ENCODE measurements around the gene IMPDH1. TPM values are rescaled to one million over a fixed set of nuclear protein-coding genes. Genes with fewer than 3 reads are reported as not detected.

IMPDH1 gene
- total RNA-seq, 1 donor from 2014 or later, result 3.5 TPM

DNA sequence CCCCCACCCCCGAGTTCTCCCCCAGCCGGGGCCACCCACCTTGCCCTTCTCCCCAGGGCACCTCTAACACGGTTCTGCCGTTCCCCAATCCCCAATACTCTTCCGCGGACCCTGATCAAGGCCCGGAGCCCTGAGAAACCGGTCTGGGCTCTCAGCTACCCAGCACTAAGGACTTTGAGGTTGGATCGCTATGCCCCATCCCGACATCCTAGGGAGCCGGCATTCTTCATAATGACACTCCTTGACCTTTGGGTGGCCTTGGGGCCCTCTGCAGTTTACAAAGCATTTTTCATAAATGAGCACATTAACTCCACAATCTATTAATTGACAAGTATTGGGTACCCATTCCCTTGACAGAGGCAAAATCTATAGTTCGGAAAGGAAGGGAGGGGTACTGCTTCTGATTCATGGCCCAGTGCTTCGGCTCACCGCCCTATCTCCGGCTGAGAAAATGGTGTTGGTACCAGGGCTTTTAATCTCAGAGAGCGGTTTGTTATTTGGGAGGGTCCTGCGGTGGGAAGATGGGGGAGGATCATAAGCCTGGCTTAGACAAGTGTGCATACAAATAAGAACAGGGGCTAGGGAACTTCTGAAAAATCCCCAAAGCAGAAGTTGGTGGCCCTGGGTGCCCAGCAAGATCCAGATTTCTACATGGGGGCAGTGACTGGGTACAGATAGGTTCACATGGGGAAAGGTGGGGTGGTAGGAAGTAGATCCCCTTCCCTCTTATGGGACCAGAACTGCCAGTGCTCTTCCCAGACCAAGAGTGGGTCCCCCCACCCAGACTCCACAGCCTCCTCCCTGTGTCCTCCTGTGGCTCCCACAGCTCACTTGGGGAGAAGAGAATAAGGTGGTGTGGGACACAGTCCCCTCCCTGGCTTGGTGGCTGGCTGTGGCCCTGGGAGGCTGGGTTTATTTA is 3.2 kb downstream of the IMPDH1 start:
- ATAC-seq, result no peak

GRCh38 chr7:128405471-128406313 is 4.1 kb downstream of the IMPDH1 start:
- no peak for DNase-seq (ENCODE audit: low spot score)
- no peak for ATAC-seq

More for the DNA sequence above, 3.2 kb downstream of the IMPDH1 start:
- no peak for DNase-seq (ENCODE audit: low spot score)

GRCh38 chr7:128404886-128405470 is 4.8 kb downstream of the IMPDH1 start:
- DNase-seq (ENCODE audit: low spot score) (no peak), ATAC-seq (no peak)

DNA sequence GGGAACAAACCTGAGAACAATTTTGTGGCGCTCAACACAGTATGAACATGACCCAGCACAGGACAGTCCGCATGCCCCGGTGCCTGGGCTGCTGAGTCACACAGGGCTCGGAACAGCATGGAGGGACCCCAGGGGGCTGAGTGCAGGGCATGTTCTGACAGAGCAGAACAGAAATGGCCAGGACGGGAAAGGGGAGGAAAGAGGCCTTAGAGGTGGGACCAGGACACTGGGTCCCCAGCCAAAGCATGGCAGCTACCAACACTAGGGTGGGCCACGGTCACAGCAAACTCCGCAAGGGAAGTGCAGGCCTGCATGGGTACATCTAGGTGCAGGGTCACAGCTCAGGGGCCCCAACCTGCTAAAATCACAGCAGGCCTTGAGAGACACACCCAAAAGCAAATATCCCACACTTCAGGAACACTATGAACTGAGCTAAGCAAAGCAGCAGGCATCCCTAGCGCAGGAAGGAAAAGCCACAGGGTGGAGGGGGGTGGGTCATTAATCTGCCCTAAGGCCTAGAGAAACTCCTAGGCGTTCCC is 5.6 kb downstream of the IMPDH1 start:
- ATAC-seq (no peak), DNase-seq (ENCODE audit: low spot score) (no peak)

DNA sequence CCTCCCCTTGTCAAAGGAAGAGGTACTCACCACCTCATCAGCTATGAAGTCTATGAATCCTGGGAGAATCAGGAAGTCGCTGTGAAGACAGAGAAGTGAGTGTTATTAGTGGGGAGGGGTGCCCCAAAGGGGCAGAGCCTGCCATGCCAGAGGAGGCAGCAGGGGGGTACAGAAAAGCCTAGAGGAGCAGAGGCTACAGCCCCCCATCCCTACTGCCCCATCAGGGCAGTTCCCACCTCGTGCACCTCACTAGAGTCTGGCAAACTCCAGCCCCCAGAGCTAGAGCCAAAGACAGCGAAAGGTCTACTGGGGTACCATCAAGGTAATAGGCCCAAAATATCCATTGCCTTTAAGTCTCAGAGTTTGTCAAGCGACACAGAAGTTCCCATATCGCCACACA is 6.1 kb downstream of the IMPDH1 start:
- ATAC-seq (no peak), DNase-seq (ENCODE audit: low spot score) (no peak)

GRCh38 chr7:128402356-128402755 is 7.4 kb downstream of the IMPDH1 start:
- no peak for DNase-seq (ENCODE audit: low spot score)
- ATAC-seq, result no peak

- ATAC-seq, result no peak
- DNase-seq (ENCODE audit: low spot score), result no peak
These were observed 9.2 kb downstream of the IMPDH1 start for GRCh38 chr7:128400566-128400965.

DNA sequence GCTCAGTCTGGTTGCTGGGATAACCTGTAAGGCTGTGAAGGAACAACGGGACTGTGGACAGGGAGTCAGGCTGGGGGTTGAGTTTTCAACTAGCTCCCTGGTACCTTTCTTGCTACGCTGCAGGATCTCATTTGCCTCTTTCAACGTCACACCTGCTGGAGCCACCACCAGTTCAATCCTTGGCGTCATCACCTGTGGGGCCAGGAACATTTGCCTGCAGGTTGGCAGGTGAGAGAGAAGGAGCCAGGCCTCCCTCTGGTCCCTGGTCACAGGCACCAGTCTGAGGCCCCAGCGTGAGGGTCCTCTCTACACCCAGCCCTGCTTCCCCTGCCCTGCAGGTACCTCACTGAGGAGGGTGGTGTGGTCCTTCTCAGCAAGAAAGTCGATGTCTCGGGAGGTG is 9.8 kb downstream of the IMPDH1 start:
- DNase-seq (ENCODE audit: low spot score) (no peak), ATAC-seq (no peak)

DNA sequence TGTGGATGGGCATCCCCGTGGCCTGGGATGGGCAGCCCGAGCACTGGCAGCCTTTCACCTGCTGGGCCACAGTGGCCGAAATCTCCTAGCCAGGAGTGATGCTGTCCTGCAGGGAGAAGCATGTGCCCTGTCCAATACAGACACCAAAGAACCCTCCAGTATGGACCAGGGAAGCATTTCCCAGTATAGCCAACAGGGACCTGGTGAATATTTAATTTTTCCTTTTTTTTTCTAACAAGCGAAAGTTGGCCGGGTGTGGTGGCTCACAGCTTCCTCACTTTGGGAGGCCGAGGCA is 11.0 kb downstream of the IMPDH1 start:
- DNase-seq (ENCODE audit: low spot score) (no peak), ATAC-seq (peak; percentile 43)

DNA sequence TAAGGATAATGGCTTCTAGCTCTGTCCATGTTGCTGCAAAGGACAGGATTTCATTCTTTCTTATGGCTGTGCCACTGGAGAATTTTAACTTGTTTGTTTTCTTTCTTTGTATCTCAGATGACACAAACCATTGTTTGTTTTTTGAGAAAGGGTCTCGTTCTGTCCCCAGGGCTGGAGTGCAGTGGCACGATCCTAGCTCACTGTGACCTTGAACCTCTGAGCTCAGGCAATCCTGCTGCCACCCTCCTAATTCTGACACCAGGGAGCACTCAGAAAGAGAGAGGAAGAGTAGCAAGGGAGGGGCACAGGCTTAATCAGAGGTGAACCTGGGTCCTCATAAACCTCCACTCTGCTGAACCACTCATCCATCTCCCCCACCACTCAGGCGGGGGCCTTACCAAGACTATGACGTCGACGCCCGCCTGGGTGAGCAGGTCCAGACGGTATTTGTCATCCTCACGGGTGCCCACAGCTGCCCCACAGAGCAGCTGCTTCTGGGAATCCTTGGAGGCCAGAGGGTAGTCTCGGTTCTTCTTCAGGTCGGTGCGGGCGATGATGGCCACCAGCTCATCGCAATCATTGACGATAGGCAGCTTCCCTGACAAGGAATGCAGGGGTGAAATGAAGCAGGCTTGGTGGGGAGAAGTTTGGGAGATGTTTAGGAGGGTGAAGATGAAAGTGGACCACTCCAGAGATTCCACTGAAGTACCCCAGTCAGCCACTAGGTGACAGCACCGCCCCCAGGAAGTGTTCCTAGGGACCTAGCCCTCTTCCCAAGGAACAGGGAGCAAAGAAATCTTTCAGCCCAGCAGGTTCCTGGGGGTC is 11.6 kb downstream of the IMPDH1 start:
- peak; percentile 91 for ATAC-seq

GRCh38 chr7:128396357-128396756 is 13.4 kb downstream of the IMPDH1 start:
- no peak for DNase-seq (ENCODE audit: low spot score)
- no peak for ATAC-seq

More for the DNA sequence above, 11.6 kb downstream of the IMPDH1 start:
- DNase-seq (ENCODE audit: low spot score), result no peak

- ATAC-seq, result no peak
- DNase-seq (ENCODE audit: low spot score), result no peak
These were observed 14.0 kb downstream of the IMPDH1 start for GRCh38 chr7:128395748-128396147.

- ATAC-seq, result no peak
These were observed 14.8 kb downstream of the IMPDH1 start for GRCh38 chr7:128394904-128395496.

GRCh38 chr7:128393526-128394330 is 16.1 kb downstream of the IMPDH1 start:
- ATAC-seq (no peak), DNase-seq (ENCODE audit: low spot score) (no peak)

More at GRCh38 chr7:128394904-128395496, 14.8 kb downstream of the IMPDH1 start:
- no peak for DNase-seq (ENCODE audit: low spot score)

DNA sequence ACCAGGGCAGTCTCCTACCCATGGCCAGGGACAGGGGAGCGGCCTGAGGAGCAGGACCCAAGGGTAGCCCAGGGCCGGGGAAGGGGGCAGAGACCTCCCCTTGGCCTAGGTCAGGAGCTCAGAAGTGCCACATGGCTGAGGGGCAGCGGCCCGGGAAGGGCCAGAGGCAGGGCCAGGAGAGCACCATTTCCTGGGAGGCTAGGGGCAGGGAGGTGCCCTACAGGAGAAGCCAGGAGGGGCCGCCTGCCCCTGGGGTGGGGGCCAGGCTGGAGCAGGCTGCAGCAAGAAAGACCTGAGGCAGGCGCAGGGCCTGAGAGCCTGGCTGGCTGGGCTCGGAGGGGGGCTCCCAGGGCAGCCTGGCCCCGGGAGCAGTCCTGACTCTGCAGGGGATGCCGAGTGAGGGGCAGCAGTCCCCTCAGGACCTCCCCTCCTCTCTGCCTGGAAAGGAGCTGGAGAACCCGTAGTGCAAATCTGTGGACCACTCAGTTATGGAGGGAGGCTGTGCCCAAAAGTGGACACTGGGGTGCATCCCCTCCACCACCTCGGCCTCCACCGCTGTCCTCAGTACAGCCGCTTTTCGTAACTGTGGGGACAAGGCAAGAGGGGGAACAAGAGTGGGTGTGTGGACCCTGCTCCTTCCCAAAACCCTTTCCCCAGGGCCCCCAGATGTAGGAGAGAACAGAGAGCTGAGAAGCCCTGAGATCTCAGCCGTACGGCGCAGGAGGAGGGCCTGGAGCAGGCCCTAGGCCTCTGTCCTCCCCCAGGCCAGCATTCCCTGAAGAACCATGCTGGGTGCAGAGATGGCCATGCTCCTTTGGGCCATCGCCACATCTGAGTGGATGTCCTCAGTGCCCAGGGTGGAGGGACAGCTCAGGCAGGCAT is 17.1 kb downstream of the IMPDH1 start:
- DNase-seq (ENCODE audit: low spot score) (no peak), ATAC-seq (no peak)

GRCh38 chr7:128391805-128392204 is 18.0 kb downstream of the IMPDH1 start:
- no peak for ATAC-seq
- DNase-seq (ENCODE audit: low spot score), result no peak

GRCh38 chr7:128390871-128391565 is 18.8 kb downstream of the IMPDH1 start:
- ATAC-seq (no peak), DNase-seq (ENCODE audit: low spot score) (no peak)
